H1 (cell line): ENCODE results near the gene RAMP3.

ENCODE experiments used
- CTCF ChIP-seq, 3 experiments: IDR thresholded peaks; 1 replicate in 2 of 3; 2 replicates in 1 of 3; pipeline versions ENCODE4 v1.5.1 to v1.6.1; 2011; ENCODE audit warnings: low read length in 3 of 3, mild to moderate bottlenecking in 3 of 3, inconsistent platforms in 2 of 3, low read depth in 1 of 3, moderate library complexity in 1 of 3; ENCODE audit not compliant: insufficient read depth in 1 of 3; ENCODE audit errors: control extremely low read depth in 1 of 3
- EZH2 ChIP-seq: fragments of 200-600 bp; sonication (generic); IDR thresholded peaks from 2 replicates; pipeline ENCODE4 v1.7.1; 2012; ENCODE audit warnings: low read depth, mild to moderate bottlenecking, moderate library complexity, low read length, inconsistent platforms; ENCODE audit not compliant: severe bottlenecking
- HDAC6 ChIP-seq: IDR thresholded peaks from one replicate; pipeline ENCODE4 v1.7.1; 2012; ENCODE audit warnings: low read depth, mild to moderate bottlenecking, inconsistent platforms, low read length, moderate library complexity
- POLR2A ChIP-seq, 2 experiments: IDR thresholded peaks; 1 replicate in 1 of 2; 2 replicates in 1 of 2; pipeline ENCODE4 v1.6.1; 2011; ENCODE audit warnings: low read depth in 2 of 2, low read length in 2 of 2, mild to moderate bottlenecking in 2 of 2; ENCODE audit errors: control extremely low read depth in 1 of 2
- TAF1 ChIP-seq: IDR thresholded peaks from 2 replicates; pipeline ENCODE4 v1.6.1; 2011; ENCODE audit warnings: mild to moderate bottlenecking, low read depth, low read length

GRCh38 chr7:45117582-45117981, 40.0 kb upstream of the RAMP3 start:
- no peak for TF ChIP-seq POLR2A (IDR thresholded peaks at IDR 0.05; ENCODE audit: control extremely low read depth in 1 of 2, low read depth in 2 of 2, low read length in 2 of 2)
- no peak for TF ChIP-seq HDAC6
- no peak for TF ChIP-seq TAF1
- TF ChIP-seq CTCF (IDR thresholded peaks at IDR 0.05; ENCODE audit: control extremely low read depth in 1 of 3, insufficient read depth in 1 of 3, low read depth in 1 of 3, low read length in 3 of 3): no peak
- no peak for TF ChIP-seq EZH2
